ENCODE data around the gene RAI1.
"Not testable (repeated sequence)": the region's sequence is repeated elsewhere in the genome, so short reads cannot be mapped to it uniquely, and the experiment has no call there.

RAI1 gene

GRCh38 chr17:17798573-17799255 is 117.5 kb downstream of the RAI1 start:
- H3K4me3 ChIP-seq = no peak overlapping the region
- H3K27ac ChIP-seq = no peak overlapping the region

DNA sequence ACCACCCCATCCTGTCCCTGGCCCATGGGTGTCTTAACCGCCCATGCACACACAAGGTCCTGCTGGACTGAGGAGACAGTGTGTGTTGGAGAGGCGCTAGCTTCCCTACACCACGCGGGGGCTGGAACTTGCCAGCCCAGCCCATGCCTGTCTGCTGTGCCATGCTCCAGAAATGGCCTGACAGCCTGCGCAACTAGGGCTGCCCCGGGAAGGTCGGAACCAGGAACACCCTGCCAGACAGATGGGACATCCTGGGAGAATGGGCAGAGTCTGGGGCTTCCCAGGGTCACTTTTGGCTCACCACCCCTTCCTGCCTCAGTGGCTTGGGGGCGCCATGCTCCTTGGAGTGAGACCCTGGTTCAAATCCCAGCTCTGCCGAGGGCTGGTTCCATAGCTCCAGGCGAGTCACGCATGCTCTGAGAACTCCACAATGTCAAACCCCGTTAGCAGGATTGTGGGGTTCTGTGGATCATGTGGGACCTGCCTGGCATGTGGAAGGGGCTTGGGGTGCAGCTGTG is 119.3 kb downstream of the RAI1 start:
- H3K4me3 ChIP-seq = no peak overlapping the region
- H3K27ac ChIP-seq = no peak overlapping the region

- H3K27ac ChIP-seq = peak overlapping the region in 1 of 21 experiments; percentile 27
These were observed 120.7 kb downstream of the RAI1 start for GRCh38 chr17:17801800-17802481.

DNA sequence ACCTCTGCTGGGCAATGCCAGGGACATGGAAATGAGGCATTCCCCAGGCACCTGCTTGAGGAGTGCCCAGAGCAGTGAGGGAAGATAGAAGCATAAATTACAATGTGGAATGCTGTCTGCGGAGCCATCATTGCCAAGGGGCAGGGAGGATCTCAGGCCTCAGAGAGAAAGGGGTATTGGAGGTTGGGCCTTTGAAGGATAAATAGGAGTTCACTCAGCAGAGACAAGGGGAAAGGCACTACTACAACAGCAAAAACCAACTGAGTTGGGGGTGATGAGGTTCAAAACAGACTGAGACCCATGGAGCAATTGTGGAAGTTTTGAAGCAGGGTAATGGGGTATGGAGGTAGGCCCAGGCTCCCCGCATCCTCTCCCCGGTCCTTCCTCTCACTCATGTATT is 122.7 kb downstream of the RAI1 start:
- H3K27ac ChIP-seq = no peak overlapping the region

More at GRCh38 chr17:17801800-17802481, 120.7 kb downstream of the RAI1 start:
- H3K4me3 ChIP-seq = no peak overlapping the region

GRCh38 chr17:17805575-17805974 is 124.3 kb downstream of the RAI1 start:
- peak overlapping the region in 2 of 21 experiments; percentile 19 to 39 for H3K27ac ChIP-seq
- no peak overlapping the region for H3K4me3 ChIP-seq

More for the DNA sequence above, 122.7 kb downstream of the RAI1 start:
- H3K4me3 ChIP-seq = no peak overlapping the region

- H3K27ac ChIP-seq = no peak overlapping the region
- no peak overlapping the region for H3K4me3 ChIP-seq
These were observed 124.8 kb downstream of the RAI1 start for GRCh38 chr17:17806035-17806434.

DNA sequence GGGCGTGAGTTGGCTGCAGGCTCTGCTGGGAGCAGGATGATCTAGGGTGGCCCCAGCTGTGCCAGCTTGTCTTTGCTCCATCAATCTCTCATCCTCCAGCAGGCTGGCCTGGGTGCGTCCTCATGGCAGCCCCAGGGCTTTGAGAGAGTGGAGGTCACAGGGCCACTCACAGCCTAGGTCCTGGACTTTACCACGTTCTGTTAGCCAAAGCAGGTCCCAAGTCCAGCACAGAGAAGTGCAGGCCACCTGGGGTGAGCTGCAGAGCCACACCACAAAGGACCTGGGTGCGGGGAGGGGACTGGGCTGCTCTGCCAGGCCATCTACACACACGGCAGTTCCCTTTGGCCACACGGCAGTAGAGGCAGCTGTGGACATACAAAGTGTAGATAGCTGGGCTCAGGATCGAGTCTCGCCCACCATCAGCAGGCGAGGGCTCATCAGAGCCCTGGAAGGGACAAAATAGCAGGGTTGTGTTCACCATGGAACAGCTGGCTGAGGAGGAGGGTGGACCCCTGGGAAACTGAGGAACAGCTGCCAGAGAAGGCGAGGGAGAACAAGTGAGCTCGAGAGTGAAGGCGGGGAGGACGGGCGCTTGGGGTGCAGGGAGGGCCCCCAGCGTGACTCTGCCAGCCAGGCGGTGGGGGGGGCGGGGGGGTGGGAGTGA is 125.5 kb downstream of the RAI1 start:
- Histone ChIP-seq H3K27ac (no peak overlapping the region), H3K4me3 (no peak overlapping the region)

GRCh38 chr17:17807440-17807839 is 126.2 kb downstream of the RAI1 start:
- Histone ChIP-seq H3K4me3 (no peak overlapping the region), H3K27ac (peak overlapping the region in 3 of 21 experiments; percentile 5 to 27 (median 23))

GRCh38 chr17:17808200-17808599 is 126.9 kb downstream of the RAI1 start:
- not testable (repeated sequence) for H3K4me3 ChIP-seq
- peak overlapping the region in 2 of 21 experiments; percentile 5 to 27 for H3K27ac ChIP-seq

DNA sequence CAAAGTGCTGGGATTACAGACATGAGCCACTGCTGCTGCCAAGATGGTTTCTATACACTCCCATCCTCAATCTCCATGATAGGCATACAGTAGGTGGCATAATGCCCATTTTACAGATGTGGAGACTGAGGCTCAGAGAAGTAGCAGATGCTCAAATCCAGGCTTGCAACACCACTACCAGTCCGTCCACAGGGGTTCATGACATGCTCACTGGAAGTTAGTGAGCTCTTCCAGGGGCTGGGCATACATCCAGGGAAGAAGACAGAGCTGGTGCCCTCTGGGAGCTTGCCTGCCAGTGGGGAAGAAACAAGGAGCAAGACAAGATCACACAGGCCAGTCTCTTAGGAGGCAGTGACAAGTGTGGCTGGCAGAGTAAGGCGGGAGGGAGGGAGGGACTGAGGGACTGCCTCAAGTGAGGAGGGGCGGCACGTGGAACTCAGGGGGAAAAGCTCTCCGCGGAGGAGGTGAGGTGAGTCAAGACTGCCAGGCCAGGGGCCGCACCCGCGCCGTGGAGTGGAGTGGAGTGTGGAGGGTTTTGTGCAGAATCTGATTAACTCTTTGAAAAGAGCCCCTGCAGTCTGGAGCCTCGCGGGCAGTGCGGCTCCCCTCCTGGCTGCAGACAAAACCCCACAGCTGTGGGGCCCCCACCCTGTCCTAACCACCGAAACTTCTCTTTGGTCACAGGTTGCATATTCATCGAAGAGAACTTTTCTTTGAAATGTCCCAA is 127.6 kb downstream of the RAI1 start:
- Histone ChIP-seq H3K4me3 (peak overlapping the region in 1 of 7 experiments; percentile 36), H3K27ac (peak overlapping the region in 5 of 21 experiments; percentile 8 to 69 (median 51))

DNA sequence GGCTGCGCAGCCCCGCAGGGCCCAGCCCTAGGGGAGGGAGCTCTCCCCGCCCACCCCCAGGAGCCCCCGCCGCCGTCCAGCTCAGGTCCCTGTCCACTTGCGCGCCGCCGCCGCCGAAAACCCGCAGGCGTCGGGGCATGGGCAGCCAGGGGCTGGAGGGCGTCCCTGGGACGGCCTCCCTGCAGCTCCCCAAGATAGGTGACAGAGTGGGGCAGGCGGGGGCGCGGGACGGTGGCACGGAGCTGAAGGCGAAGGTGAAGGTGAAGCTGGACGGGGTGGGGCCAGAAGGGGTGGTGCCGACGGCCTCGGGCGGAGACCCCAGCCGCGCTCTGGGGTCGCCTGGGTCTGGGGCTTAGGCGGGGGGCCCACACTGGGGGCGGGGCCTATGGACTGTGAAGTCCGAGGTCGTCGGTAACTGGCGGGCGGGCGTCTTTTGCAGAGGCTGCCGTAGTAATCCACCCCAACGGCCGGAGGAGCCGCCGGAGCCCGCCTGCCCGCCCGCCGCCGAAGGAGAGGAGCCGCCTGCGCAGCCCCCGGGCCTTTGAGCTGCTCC is 128.3 kb downstream of the RAI1 start:
- peak overlapping the region in 5 of 7 experiments; percentile 7 to 36 (median 11) for H3K4me3 ChIP-seq
- H3K27ac ChIP-seq = peak overlapping the region in 18 of 21 experiments; percentile 35 to 79 (median 61)

GRCh38 chr17:17810084-17810894 is 129.0 kb downstream of the RAI1 start:
- Histone ChIP-seq H3K4me3 (peak overlapping the region in 4 of 7 experiments; percentile 8 to 36 (median 14)), H3K27ac (peak overlapping the region in 18 of 21 experiments; percentile 35 to 79 (median 61))

DNA sequence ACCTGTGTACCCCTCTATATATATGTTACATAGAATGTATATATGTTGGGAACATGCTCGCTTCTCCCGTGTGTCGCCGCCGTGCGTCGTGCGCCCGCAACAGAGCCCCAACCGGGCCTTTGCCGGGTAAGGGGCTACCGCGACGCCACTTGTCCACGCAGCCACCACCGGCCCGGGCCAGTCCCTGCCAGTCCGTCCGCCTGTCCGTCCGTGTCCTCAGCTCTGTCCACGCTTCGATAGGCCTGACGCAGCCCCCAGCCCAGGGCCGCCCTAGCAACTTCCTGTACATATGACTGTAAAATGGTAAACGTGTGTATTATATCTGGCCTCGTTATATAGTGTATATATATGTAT is 129.6 kb downstream of the RAI1 start:
- no peak overlapping the region for H3K4me3 ChIP-seq

GRCh38 chr17:17811381-17812210 is 130.3 kb downstream of the RAI1 start:
- peak overlapping the region in 3 of 21 experiments; percentile 16 to 71 (median 34) for H3K27ac ChIP-seq
- H3K4me3 ChIP-seq = no peak overlapping the region

More for the DNA sequence above, 129.6 kb downstream of the RAI1 start:
- H3K27ac ChIP-seq = peak overlapping the region in 5 of 21 experiments; percentile 55 to 71 (median 69)

GRCh38 chr17:17812211-17813054 is 131.2 kb downstream of the RAI1 start:
- H3K4me3 ChIP-seq = no peak overlapping the region
- peak overlapping the region in 8 of 21 experiments; percentile 3 to 71 (median 28) for H3K27ac ChIP-seq

DNA sequence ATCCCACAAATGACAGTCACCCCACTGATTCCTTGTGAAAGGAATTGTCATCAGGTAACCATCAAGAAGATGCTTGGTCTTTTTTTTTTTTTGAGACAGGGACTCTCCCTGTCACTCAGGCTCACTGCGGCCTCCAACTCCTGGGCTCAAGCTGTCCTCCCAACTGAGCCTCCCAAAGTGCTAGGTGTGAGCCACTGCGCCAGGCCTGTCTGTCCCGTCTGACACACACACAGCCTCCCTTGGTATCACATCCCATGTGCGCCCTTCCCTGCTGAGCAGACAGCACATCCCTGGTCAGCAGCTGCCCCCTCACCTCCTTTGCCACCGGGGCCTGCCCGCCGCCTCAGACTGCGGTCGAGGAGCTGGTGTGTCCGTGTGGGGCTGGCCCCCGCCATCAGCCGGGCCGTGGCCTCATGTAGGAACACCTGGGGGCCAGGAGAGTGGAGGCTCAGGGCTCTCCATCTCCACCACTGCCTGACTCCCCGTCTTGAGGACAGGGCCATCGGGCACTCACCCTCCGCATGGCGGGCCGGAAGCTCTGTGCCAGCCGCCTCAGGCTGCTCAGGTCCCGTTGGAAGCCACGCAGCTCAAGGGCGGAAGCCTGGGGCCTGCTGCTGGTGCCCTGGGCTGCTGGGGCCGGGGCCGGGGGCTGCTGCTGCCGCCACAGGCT is 131.9 kb downstream of the RAI1 start:
- Histone ChIP-seq H3K4me3 (no peak overlapping the region), H3K27ac (peak overlapping the region in 3 of 21 experiments; percentile 3 to 30 (median 10))
